Smooth muscle cell (in vitro differentiated cells): ENCODE measurements around the gene CASP8. TPM values are rescaled to one million over a fixed set of nuclear protein-coding genes. Genes with fewer than 3 reads are reported as not detected.

Experiments
- DNase-seq: peaks from one replicate; lab custom pipeline; 2025; ENCODE audit not compliant: unreplicated experiment; lab: John Stamatoyannopoulos, UW
- H2AFZ ChIP-seq: fragments of 200-600 bp; sonication (generic); 2 replicates; pipeline ENCODE4 v1.6.0; 2016; ENCODE audit warnings: antibody characterized with exemption, low read depth, mild to moderate bottlenecking
- H3F3A ChIP-seq: fragments of 200-600 bp; sonication (generic); 2 replicates; pipeline ENCODE4 v1.6.0; 2017; ENCODE audit warnings: antibody characterized with exemption, low read depth
- H3K27ac ChIP-seq: fragments of 200-600 bp; sonication (generic); 2 replicates; pipeline ENCODE4 v1.5.1; 2016; ENCODE audit warnings: low read depth, mild to moderate bottlenecking
- H3K27me3 ChIP-seq: fragments of 200-600 bp; sonication (generic); 2 replicates; pipeline ENCODE4 v1.6.1; 2016; ENCODE audit warnings: low read depth, mild to moderate bottlenecking
- H3K36me3 ChIP-seq: fragments of 200-600 bp; sonication (generic); 2 replicates; pipeline ENCODE4 v1.5.1; 2016; ENCODE audit warnings: low read depth
- H3K4me1 ChIP-seq: fragments of 200-600 bp; sonication (generic); 2 replicates; pipeline ENCODE4 v1.5.1; 2016; ENCODE audit warnings: low read depth
- H3K4me2 ChIP-seq: fragments of 200-600 bp; sonication (generic); 2 replicates; pipeline ENCODE4 v1.6.0; 2016; ENCODE audit warnings: mild to moderate bottlenecking
- H3K4me3 ChIP-seq: fragments of 200-600 bp; sonication (generic); 2 replicates; pipeline ENCODE4 v1.5.1; 2016; ENCODE audit warnings: mild to moderate bottlenecking
- H3K79me2 ChIP-seq: fragments of 200-600 bp; sonication (generic); 2 replicates; pipeline ENCODE4 v1.6.0; 2016; ENCODE audit warnings: low read depth, mild to moderate bottlenecking
- H3K9ac ChIP-seq: fragments of 200-600 bp; sonication (generic); 2 replicates; pipeline ENCODE4 v1.6.0; 2016; ENCODE audit warnings: low read depth
- H3K9me3 ChIP-seq: fragments of 200-600 bp; sonication (generic); replicated peaks from 2 replicates; pipeline ENCODE4 v1.5.1; 2016; ENCODE audit warnings: low read depth
- H4K20me1 ChIP-seq: fragments of 200-600 bp; sonication (generic); 2 replicates; pipeline ENCODE4 v1.6.0; 2016; ENCODE audit warnings: low read depth
- CTCF ChIP-seq: fragments of 200-600 bp; sonication (generic); IDR thresholded peaks from 2 replicates; pipeline ENCODE4 v1.5.1; 2017; ENCODE audit warnings: borderline replicate concordance, mild to moderate bottlenecking, antibody characterized with exemption; ENCODE audit not compliant: insufficient read depth, poor library complexity, severe bottlenecking
- WGBS: methylation state at CpG from one replicate; pipeline ENCODE4 v1.1.7; 2016; ENCODE audit warnings: low lambda C conversion rate; 5-methylcytosine and 5-hydroxymethylcytosine counted together
- polyA plus RNA-seq: library from polyadenylated mRNA; unstranded; fragments of >200 nt; fragmentation: Nextera tagmentation; extraction: Ambion mirVana; gene quantifications from 2 replicates; pipeline ENCODE4 v1.2.1, GENCODE V29; 2016
- total RNA-seq: library from RNA; depleted of rRNA; stranded (reverse); fragments of >200 nt; gene quantifications from 2 replicates; pipeline ENCODE4 v1.2.3, GENCODE V29; 2014

CASP8 gene
- total and polyA plus RNA-seq, 2 experiments from 2014 or later = 5.7 to 12.9 TPM

GRCh38 chr2:201266629-201267028 is 6.3 kb downstream of the CASP8 start:
- Histone ChIP-seq H3K9me3 (no peaks in the 10 kb centered on the region), H3K4me1 (no peaks in the 10 kb centered on the region), H3K79me2 (peaks cover 4% of the 10 kb centered on the region), H4K20me1 (no peaks in the 10 kb centered on the region), H3K4me2 (no peak overlapping the region), H2AFZ (no peak overlapping the region), H3F3A (no peaks in the 10 kb centered on the region), H3K4me3 (no peak overlapping the region), H3K36me3 (no peaks in the 10 kb centered on the region), H3K9ac (no peak overlapping the region), H3K27ac (no peak overlapping the region), H3K27me3 (no peaks in the 10 kb centered on the region)
- WGBS = 99% methylated on average over 2 of the region's 2 CpGs
- DNase-seq = no peak
- TF ChIP-seq CTCF = no peak

GRCh38 chr2:201267278-201268030 is 7.1 kb downstream of the CASP8 start:
- Histone ChIP-seq H3K36me3 (no peaks in the 10 kb centered on the region), H3K4me3 (no peak overlapping the region), H4K20me1 (no peaks in the 10 kb centered on the region), H3K9ac (no peak overlapping the region), H3K79me2 (no peaks in the 10 kb centered on the region), H3K4me1 (no peaks in the 10 kb centered on the region), H3F3A (no peaks in the 10 kb centered on the region), H3K27me3 (no peaks in the 10 kb centered on the region), H3K27ac (no peak overlapping the region), H3K9me3 (no peaks in the 10 kb centered on the region), H2AFZ (no peak overlapping the region), H3K4me2 (no peak overlapping the region)
- TF ChIP-seq CTCF = no peak
- no peak for DNase-seq
- WGBS = 90% methylated on average over 11 of the region's 12 CpGs

- no peak for DNase-seq
- no peak overlapping the region for H2AFZ ChIP-seq
- H3K9me3 ChIP-seq = no peaks in the 10 kb centered on the region
- no peak overlapping the region for H3K4me2 ChIP-seq
- no peaks in the 10 kb centered on the region for H3K36me3 ChIP-seq
- no peaks in the 10 kb centered on the region for H3K79me2 ChIP-seq
- 91% methylated on average over 2 of the region's 2 CpGs for WGBS
- H4K20me1 ChIP-seq = no peaks in the 10 kb centered on the region
- H3K4me1 ChIP-seq = no peaks in the 10 kb centered on the region
- H3K27ac ChIP-seq = no peak overlapping the region
- H3K9ac ChIP-seq = no peak overlapping the region
- H3K4me3 ChIP-seq = no peak overlapping the region
- TF ChIP-seq CTCF = no peak
- H3K27me3 ChIP-seq = no peaks in the 10 kb centered on the region
- H3F3A ChIP-seq = no peaks in the 10 kb centered on the region
These were observed 9.4 kb downstream of the CASP8 start for GRCh38 chr2:201269764-201270163.
